Tongue (tissue), 2 donors: ENCODE data around the gene PDCD1. TPM values are rescaled to one million over a fixed set of nuclear protein-coding genes. Genes with fewer than 3 reads are reported as not detected.
A peak's percentile ranks its signal among the peaks of the same experiment; 100 is the strongest.

Source experiments
- DNase-seq: peaks from one replicate; pipeline ENCODE4 v3.0.0-alpha.2; 2015
- total RNA-seq: library from RNA; depleted of rRNA; stranded (reverse); fragments of >200 nt; gene quantifications from one replicate; pipeline ENCODE4 v1.2.3, GENCODE V29; 2014

Gene PDCD1
- total RNA-seq, 1 donor from 2014 or later: not detected

- DNase-seq: peak; percentile 43
These were observed 37.3 kb upstream of the PDCD1 start for GRCh38 chr2:241895712-241896641.

- no peak for DNase-seq
These were observed 36.7 kb upstream of the PDCD1 start for GRCh38 chr2:241895427-241895711.

- no peak for DNase-seq
These were observed 36.2 kb upstream of the PDCD1 start for GRCh38 chr2:241894681-241895426.

- no peak for DNase-seq
These were observed 35.5 kb upstream of the PDCD1 start for GRCh38 chr2:241894056-241894641.

GRCh38 chr2:241893265-241893664 lies 34.6 kb upstream of the PDCD1 start:
- no peak for DNase-seq

GRCh38 chr2:241892299-241893137 lies 33.8 kb upstream of the PDCD1 start:
- DNase-seq: no peak

GRCh38 chr2:241891988-241892298 lies 33.2 kb upstream of the PDCD1 start:
- DNase-seq: no peak

- DNase-seq: no peak
These were observed 32.8 kb upstream of the PDCD1 start for GRCh38 chr2:241891315-241891987.

GRCh38 chr2:241890524-241891235 lies 32.0 kb upstream of the PDCD1 start:
- no peak for DNase-seq

- peak; percentile 74 for DNase-seq
These were observed 29.9 kb upstream of the PDCD1 start for GRCh38 chr2:241888641-241889040.

- no peak for DNase-seq
These were observed 29.3 kb upstream of the PDCD1 start for GRCh38 chr2:241887806-241888522.

- no peak for DNase-seq
These were observed 28.2 kb upstream of the PDCD1 start for GRCh38 chr2:241886840-241887447.

GRCh38 chr2:241885946-241886643 lies 27.4 kb upstream of the PDCD1 start:
- no peak for DNase-seq

GRCh38 chr2:241885291-241885945 lies 26.7 kb upstream of the PDCD1 start:
- DNase-seq: peak; percentile 64

- DNase-seq: no peak
These were observed 26.2 kb upstream of the PDCD1 start for GRCh38 chr2:241884951-241885290.

- peak; percentile 59 for DNase-seq
These were observed 23.5 kb upstream of the PDCD1 start for GRCh38 chr2:241882091-241882625.

GRCh38 chr2:241880311-241881073 lies 21.8 kb upstream of the PDCD1 start:
- DNase-seq: no peak

GRCh38 chr2:241879326-241879725 lies 20.6 kb upstream of the PDCD1 start:
- no peak for DNase-seq
